ENCODE measurements around the gene BCL2L14. TPM values are rescaled to one million over a fixed set of nuclear protein-coding genes. Genes with fewer than 3 reads are reported as not detected.

The BCL2L14 gene
- total and polyA plus RNA-seq, 2 of the 4 experiments (the other 2 are of a cell fraction), result not detected

DNA sequence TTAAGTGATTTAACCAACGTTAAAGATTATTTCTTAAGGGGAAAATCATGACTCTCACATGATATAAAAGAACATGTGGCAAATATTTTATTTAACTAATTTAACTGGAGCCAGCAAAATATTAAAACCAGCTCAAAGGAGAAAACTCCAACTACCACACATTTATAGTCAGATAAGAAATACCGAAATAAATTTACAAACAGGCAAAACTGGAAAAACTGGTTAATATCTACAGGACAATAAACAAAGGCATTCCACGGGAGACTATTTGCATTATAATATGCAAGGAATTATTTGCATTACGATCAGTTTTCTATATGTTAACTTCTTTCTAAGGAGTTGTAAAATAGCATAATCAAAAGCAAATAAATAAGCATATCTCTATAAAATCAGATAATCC is 13.8 kb upstream of the BCL2L14 start:
- intact Hi-C loops (cut with micrococcal nuclease), result no loop called here
- Histone ChIP-seq H3K4me1 (ENCODE audit: control insufficient read depth, insufficient read depth, low read length) (no peaks in the 10 kb centered on the region), H4K91ac (ENCODE audit: insufficient read depth, low read depth, low read length) (no peak overlapping the region), H4K8ac (ENCODE audit: low read depth in 2 of 2, low read length in 2 of 2) (no peak overlapping the region), H3K14ac (replicated peaks; ENCODE audit: low read depth, low read length) (no peak overlapping the region), H2BK5ac (ENCODE audit: low read depth, low read length, poor library complexity, severe bottlenecking) (no peak overlapping the region), H3K27ac (ENCODE audit: insufficient read depth, low read length) (no peak overlapping the region), H3K9ac (ENCODE audit: low read depth, low read length) (no peak overlapping the region), H2BK120ac (ENCODE audit: low read depth, low read length) (no peak overlapping the region), H4K20me1 (ENCODE audit: insufficient read depth, low read length) (no peaks in the 10 kb centered on the region), H2BK20ac (ENCODE audit: low read depth, low read length) (no peak overlapping the region), H3K4ac (ENCODE audit: low read depth, low read length) (no peak overlapping the region), H2AK5ac (ENCODE audit: low read depth, low read length) (no peak overlapping the region), H3K9me1 (ENCODE audit: insufficient read depth, low read length) (no peaks in the 10 kb centered on the region), H3K18ac (ENCODE audit: low read depth, low read length) (no peak overlapping the region), H2AK9ac (replicated peaks; ENCODE audit: low read depth, low read length, poor library complexity) (no peak overlapping the region), H2AFZ (replicated peaks; ENCODE audit: low read length, poor library complexity) (no peak overlapping the region), H3K4me2 (ENCODE audit: low read depth, low read length) (no peak overlapping the region), H4K5ac (ENCODE audit: low read depth, low read length) (no peak overlapping the region), H3K4me3 (ENCODE audit: insufficient read depth, low read depth, low read length) (no peak overlapping the region), H3K23ac (ENCODE audit: low read depth, low read length) (no peak overlapping the region), H3K79me1 (ENCODE audit: low read depth in 1 of 2, low read length in 2 of 2) (no peaks in the 10 kb centered on the region), H2BK15ac (ENCODE audit: low read depth, low read length) (no peak overlapping the region), H3K9me3 (ENCODE audit: control insufficient read depth, insufficient read depth, low read length) (peaks cover 3% of the 10 kb centered on the region; the same call in 1 of the 2 replicates), H3K56ac (ENCODE audit: extremely low read depth, insufficient read depth, low read length) (no peak overlapping the region), H3K27me3 (ENCODE audit: control insufficient read depth, insufficient read depth, low read length) (peaks cover 8% of the 10 kb centered on the region), H3K36me3 (ENCODE audit: control insufficient read depth, insufficient read depth, low read length) (no peaks in the 10 kb centered on the region)
- in situ Hi-C loops (cut with MboI; ENCODE audit: low sequenced_read_pairs), result no loop called here
- CTCF ChIA-PET, result no interaction called here
- DNase-seq, result no peak
- TF ChIP-seq MXI1 (IDR thresholded peaks at IDR 0.05; ENCODE audit: borderline replicate concordance, low read depth, low read length) (no peak), RFX5 (IDR thresholded peaks at IDR 0.05; ENCODE audit: low read depth, low read length) (no peak), NFE2L2 (IDR thresholded peaks at IDR 0.05; ENCODE audit: low read depth, low read length) (no peak)
- ATAC-seq (ENCODE audit: low read depth), result no peak
- no CpG with 5 or more reads among the region's 4 CpGs for WGBS, 2 experiments (ENCODE audit: extremely low coverage in 2 of 2, insufficient read length in 1 of 2)
- POLR2A ChIA-PET (ENCODE audit: unreplicated experiment), result no interaction called here
- dilution Hi-C loops (cut with HindIII; ENCODE audit: low sequenced_read_pairs, unreplicated experiment), result no loop called here
- BruUV-seq (replicated peaks), result no TSS peak
